ENCODE data around the gene VTN.

- TF ChIP-seq CTCF (IDR thresholded peaks at IDR 0.05): no peak
- TF ChIP-seq POLR2A (IDR thresholded peaks at IDR 0.05): no peak
Measured at GRCh38 chr17:28371245-28372202, 1.4 kb upstream of the VTN start, which contains the start of gene SARM1.
